ENCODE data around the gene TMEM270.
"Not testable (repeated sequence)": the region's sequence is repeated elsewhere in the genome, so short reads cannot be mapped to it uniquely, and the experiment has no call there.

Gene TMEM270

GRCh38 chr7:73840715-73841379 is 20.1 kb upstream of the TMEM270 start:
- Mint-ChIP-seq H3K27ac (no peak overlapping the region), H3K4me1 (ENCODE audit: low read depth) (peaks cover 4% of the 10 kb centered on the region), H3K9me3 (no peaks in the 10 kb centered on the region)

GRCh38 chr7:73841689-73842066 is 19.3 kb upstream of the TMEM270 start:
- H3K27me3 Mint-ChIP-seq (ENCODE audit: low read depth): peaks cover 16% of the 10 kb centered on the region
- no peaks in the 10 kb centered on the region for H3K36me3 Mint-ChIP-seq (ENCODE audit: low read depth)
- H3K4me1 Mint-ChIP-seq (ENCODE audit: low read depth): peaks cover 4% of the 10 kb centered on the region
- no peaks in the 10 kb centered on the region for H3K9me3 Mint-ChIP-seq
- H3K27ac Mint-ChIP-seq: no peak overlapping the region
- H3K4me3 Mint-ChIP-seq: peak overlapping the region; percentile 87

More at GRCh38 chr7:73840715-73841379, 20.1 kb upstream of the TMEM270 start:
- H3K36me3 Mint-ChIP-seq (ENCODE audit: low read depth): no peaks in the 10 kb centered on the region
- H3K27me3 Mint-ChIP-seq (ENCODE audit: low read depth): peaks cover 16% of the 10 kb centered on the region
- H3K4me3 Mint-ChIP-seq: peak overlapping the region; percentile 21

- Mint-ChIP-seq H3K27me3 (ENCODE audit: low read depth) (peaks cover 16% of the 10 kb centered on the region), H3K4me1 (ENCODE audit: low read depth) (peaks cover 4% of the 10 kb centered on the region), H3K36me3 (ENCODE audit: low read depth) (no peaks in the 10 kb centered on the region), H3K9me3 (no peaks in the 10 kb centered on the region), H3K27ac (peak within 1 kb of the TSS; percentile 36), H3K4me3 (peak within 1 kb of the TSS; percentile 87)
These were observed 18.6 kb upstream of the TMEM270 start, which contains the start of gene METTL27 for GRCh38 chr7:73842067-73842976. Gene METTL27 (minus strand): TSS chr7:73842516. CDS start chr7:73842140, 376 bp downstream.

- peaks cover 4% of the 10 kb centered on the region for H3K4me1 Mint-ChIP-seq (ENCODE audit: low read depth)
- no peaks in the 10 kb centered on the region for H3K9me3 Mint-ChIP-seq
- H3K27me3 Mint-ChIP-seq (ENCODE audit: low read depth): peaks cover 16% of the 10 kb centered on the region
- H3K27ac Mint-ChIP-seq: no peak overlapping the region
- H3K36me3 Mint-ChIP-seq (ENCODE audit: low read depth): no peaks in the 10 kb centered on the region
- peak overlapping the region; percentile 8 for H3K4me3 Mint-ChIP-seq
These were observed 16.8 kb upstream of the TMEM270 start for GRCh38 chr7:73844131-73844547.

- Mint-ChIP-seq H3K4me3 (no peak overlapping the region), H3K4me1 (ENCODE audit: low read depth) (peaks cover 4% of the 10 kb centered on the region), H3K36me3 (ENCODE audit: low read depth) (no peaks in the 10 kb centered on the region), H3K27me3 (ENCODE audit: low read depth) (peaks cover 16% of the 10 kb centered on the region), H3K9me3 (no peaks in the 10 kb centered on the region), H3K27ac (no peak overlapping the region)
These were observed 16.0 kb upstream of the TMEM270 start for GRCh38 chr7:73844848-73845460.

GRCh38 chr7:73845701-73846195 is 15.2 kb upstream of the TMEM270 start:
- H3K9me3 Mint-ChIP-seq; H3K4me1 Mint-ChIP-seq (ENCODE audit: low read depth); H3K4me3 Mint-ChIP-seq; H3K36me3 Mint-ChIP-seq (ENCODE audit: low read depth); H3K27ac Mint-ChIP-seq: not testable (repeated sequence)
- H3K27me3 Mint-ChIP-seq (ENCODE audit: low read depth): peaks cover 16% of the 10 kb centered on the region

- no peak overlapping the region for H3K4me3 Mint-ChIP-seq
- peaks cover 13% of the 10 kb centered on the region for H3K4me1 Mint-ChIP-seq (ENCODE audit: low read depth)
- H3K27me3 Mint-ChIP-seq (ENCODE audit: low read depth): peaks cover 16% of the 10 kb centered on the region
- H3K27ac Mint-ChIP-seq: no peak overlapping the region
- no peaks in the 10 kb centered on the region for H3K36me3 Mint-ChIP-seq (ENCODE audit: low read depth)
- H3K9me3 Mint-ChIP-seq: no peaks in the 10 kb centered on the region
These were observed 12.8 kb upstream of the TMEM270 start for GRCh38 chr7:73847941-73848723.

GRCh38 chr7:73850781-73851207 is 10.2 kb upstream of the TMEM270 start:
- peaks cover 17% of the 10 kb centered on the region for H3K4me1 Mint-ChIP-seq (ENCODE audit: low read depth)
- no peaks in the 10 kb centered on the region for H3K9me3 Mint-ChIP-seq
- no peak overlapping the region for H3K27ac Mint-ChIP-seq
- H3K27me3 Mint-ChIP-seq (ENCODE audit: low read depth): peaks cover 11% of the 10 kb centered on the region
- H3K36me3 Mint-ChIP-seq (ENCODE audit: low read depth): no peaks in the 10 kb centered on the region
- no peak overlapping the region for H3K4me3 Mint-ChIP-seq

GRCh38 chr7:73851410-73852338 is 9.3 kb upstream of the TMEM270 start:
- H3K4me3 Mint-ChIP-seq: no peak overlapping the region
- peaks cover 18% of the 10 kb centered on the region for H3K4me1 Mint-ChIP-seq (ENCODE audit: low read depth)
- H3K9me3 Mint-ChIP-seq: no peaks in the 10 kb centered on the region
- H3K36me3 Mint-ChIP-seq (ENCODE audit: low read depth): no peaks in the 10 kb centered on the region
- H3K27ac Mint-ChIP-seq: peak overlapping the region; percentile 52
- H3K27me3 Mint-ChIP-seq (ENCODE audit: low read depth): peaks cover 14% of the 10 kb centered on the region

- Mint-ChIP-seq H3K4me3 (no peak overlapping the region), H3K36me3 (ENCODE audit: low read depth) (no peaks in the 10 kb centered on the region), H3K9me3 (no peaks in the 10 kb centered on the region), H3K27me3 (ENCODE audit: low read depth) (peaks cover 21% of the 10 kb centered on the region), H3K4me1 (ENCODE audit: low read depth) (peaks cover 18% of the 10 kb centered on the region), H3K27ac (no peak overlapping the region)
These were observed 8.5 kb upstream of the TMEM270 start for GRCh38 chr7:73852500-73852899.

- Mint-ChIP-seq H3K4me3 (no peak overlapping the region), H3K9me3 (no peaks in the 10 kb centered on the region), H3K36me3 (ENCODE audit: low read depth) (no peaks in the 10 kb centered on the region), H3K27ac (no peak overlapping the region), H3K27me3 (ENCODE audit: low read depth) (peaks cover 31% of the 10 kb centered on the region), H3K4me1 (ENCODE audit: low read depth) (peaks cover 9% of the 10 kb centered on the region)
These were observed 4.0 kb upstream of the TMEM270 start for GRCh38 chr7:73856941-73857340.

- no peaks in the 10 kb centered on the region for H3K9me3 Mint-ChIP-seq
- no peak overlapping the region for H3K4me3 Mint-ChIP-seq
- peaks cover 5% of the 10 kb centered on the region for H3K4me1 Mint-ChIP-seq (ENCODE audit: low read depth)
- no peak overlapping the region for H3K27ac Mint-ChIP-seq
- no peaks in the 10 kb centered on the region for H3K36me3 Mint-ChIP-seq (ENCODE audit: low read depth)
- H3K27me3 Mint-ChIP-seq (ENCODE audit: low read depth): peaks cover 26% of the 10 kb centered on the region
These were observed 2.2 kb upstream of the TMEM270 start for GRCh38 chr7:73858807-73859206.

- Mint-ChIP-seq H3K4me1 (ENCODE audit: low read depth) (no peaks in the 10 kb centered on the region), H3K9me3 (no peaks in the 10 kb centered on the region), H3K27ac (no peak overlapping the region), H3K36me3 (ENCODE audit: low read depth) (no peaks in the 10 kb centered on the region), H3K4me3 (no peak overlapping the region), H3K27me3 (ENCODE audit: low read depth) (peaks cover 19% of the 10 kb centered on the region)
These were observed 346 bp downstream of the TMEM270 start for GRCh38 chr7:73861305-73861704.

All from T-helper 1 cell treated with Interleukin-12 subunit alpha and Interleukin-12 subunit beta and Interleukin-4 antibody, amounts not matched to agents 30 μg/mL and 1 μg/mL, for 36 hours (primary cell).